GM12864 (cell line): Measurements from ENCODE around the gene PHC3.

Experiments
- DNase-seq: peaks from one replicate; pipeline ENCODE4 v3.0.0-alpha.2; 2011; ENCODE audit warnings: low read depth
- H3K4me3 ChIP-seq: 2 replicates; pipeline ENCODE4 v1.5.1; 2011; ENCODE audit warnings: mild to moderate bottlenecking, low read depth, low read length, control low read depth
- TF ChIP-seq, protein P1 (sequence below): IDR thresholded peaks from 2 replicates; pipeline ENCODE4 v1.5.1; 2011; ENCODE audit warnings: low read depth, mild to moderate bottlenecking, moderate library complexity, low read length, control low read depth, inconsistent platforms; ENCODE audit errors: missing control alignments

The PHC3 gene

DNA sequence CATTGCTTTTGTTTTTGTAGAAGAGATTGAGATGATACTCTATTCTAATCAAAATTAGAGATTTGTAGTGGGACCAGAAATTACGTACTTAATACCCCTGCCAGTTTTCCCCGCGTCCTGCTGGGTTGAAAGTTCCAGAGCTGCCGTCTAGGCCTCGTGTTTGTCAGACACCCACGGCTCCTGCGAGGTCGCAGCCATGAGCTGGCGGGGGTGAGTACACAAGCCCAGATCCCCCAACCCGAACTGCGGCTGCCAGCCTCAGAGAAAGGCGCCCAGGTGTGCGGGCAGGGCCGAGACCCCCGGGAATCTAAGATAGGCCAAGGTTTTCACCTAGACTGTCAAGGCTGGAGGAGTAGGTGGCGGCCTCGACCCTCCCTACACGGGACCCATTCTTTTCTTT lies 117.4 kb downstream of the PHC3 start:
- H3K4me3 ChIP-seq = no peak overlapping the region
- DNase-seq = no peak

DNA sequence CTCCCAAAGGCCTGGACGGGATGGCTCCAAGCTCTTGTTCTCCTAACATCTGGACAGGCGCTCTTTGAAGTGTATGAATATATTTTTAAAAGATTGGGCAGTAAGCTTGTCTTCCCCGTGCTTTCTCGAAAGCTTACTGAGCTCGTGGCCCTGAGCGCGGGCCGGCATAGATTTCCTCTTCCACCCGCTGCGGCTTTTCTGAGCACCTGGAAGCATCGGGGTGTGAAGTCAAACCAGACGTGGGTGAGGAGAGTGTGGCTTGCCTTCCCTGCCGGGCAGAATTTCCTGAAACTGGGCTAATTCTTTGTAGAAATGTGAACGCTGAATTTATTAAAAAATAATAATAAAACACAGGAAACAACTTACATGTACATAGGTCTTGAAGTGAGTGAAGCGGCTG lies 117.8 kb downstream of the PHC3 start:
- DNase-seq = no peak
- TF ChIP-seq, protein P1, sequence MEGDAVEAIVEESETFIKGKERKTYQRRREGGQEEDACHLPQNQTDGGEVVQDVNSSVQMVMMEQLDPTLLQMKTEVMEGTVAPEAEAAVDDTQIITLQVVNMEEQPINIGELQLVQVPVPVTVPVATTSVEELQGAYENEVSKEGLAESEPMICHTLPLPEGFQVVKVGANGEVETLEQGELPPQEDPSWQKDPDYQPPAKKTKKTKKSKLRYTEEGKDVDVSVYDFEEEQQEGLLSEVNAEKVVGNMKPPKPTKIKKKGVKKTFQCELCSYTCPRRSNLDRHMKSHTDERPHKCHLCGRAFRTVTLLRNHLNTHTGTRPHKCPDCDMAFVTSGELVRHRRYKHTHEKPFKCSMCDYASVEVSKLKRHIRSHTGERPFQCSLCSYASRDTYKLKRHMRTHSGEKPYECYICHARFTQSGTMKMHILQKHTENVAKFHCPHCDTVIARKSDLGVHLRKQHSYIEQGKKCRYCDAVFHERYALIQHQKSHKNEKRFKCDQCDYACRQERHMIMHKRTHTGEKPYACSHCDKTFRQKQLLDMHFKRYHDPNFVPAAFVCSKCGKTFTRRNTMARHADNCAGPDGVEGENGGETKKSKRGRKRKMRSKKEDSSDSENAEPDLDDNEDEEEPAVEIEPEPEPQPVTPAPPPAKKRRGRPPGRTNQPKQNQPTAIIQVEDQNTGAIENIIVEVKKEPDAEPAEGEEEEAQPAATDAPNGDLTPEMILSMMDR = no peak
- no peak overlapping the region for H3K4me3 ChIP-seq

More for the DNA sequence above, 117.4 kb downstream of the PHC3 start:
- TF ChIP-seq, protein P1 = no peak

DNA sequence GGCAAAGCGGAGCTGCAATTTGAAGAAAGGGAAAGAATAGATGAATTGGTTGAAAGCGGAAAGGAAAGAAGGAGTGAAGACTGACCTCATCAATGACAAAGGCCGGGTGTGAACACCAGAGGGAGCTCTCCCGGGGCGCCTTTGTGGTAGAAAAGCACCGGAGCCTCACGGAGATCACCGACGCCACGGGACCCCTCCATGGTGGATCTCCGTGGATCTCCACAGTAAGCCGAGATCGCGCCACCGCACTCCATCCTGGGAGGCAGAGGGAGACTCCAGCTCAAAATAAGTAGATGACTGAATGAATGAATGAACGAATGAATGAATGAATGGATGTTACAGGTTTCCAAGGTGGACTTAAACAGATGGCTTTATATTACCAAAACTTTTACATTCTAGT lies 118.8 kb downstream of the PHC3 start:
- TF ChIP-seq, protein P1 = peak; percentile 8
- H3K4me3 ChIP-seq = no peak overlapping the region
- DNase-seq = no peak

DNA sequence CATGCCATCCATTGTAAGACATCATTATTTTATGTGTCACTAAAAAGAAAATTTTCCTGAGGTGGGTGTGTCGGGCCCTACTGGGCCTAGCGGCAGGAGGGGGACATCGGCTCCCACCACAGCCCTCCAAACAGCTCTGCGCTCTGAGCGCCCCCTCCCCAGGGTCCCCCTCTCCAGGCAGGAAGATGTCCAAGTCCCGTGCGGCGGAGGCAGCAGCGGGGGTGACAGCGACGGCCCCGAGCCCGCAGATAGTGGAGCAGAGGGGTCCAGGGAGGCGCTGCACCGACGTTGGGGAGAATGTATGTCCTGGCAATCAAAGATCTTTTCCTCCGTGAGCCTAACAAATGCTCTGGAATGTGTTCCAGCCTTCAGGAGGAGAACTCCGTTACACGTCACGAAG lies 119.5 kb downstream of the PHC3 start:
- TF ChIP-seq, protein P1 = no peak
- H3K4me3 ChIP-seq = no peak overlapping the region
- no peak for DNase-seq

DNA sequence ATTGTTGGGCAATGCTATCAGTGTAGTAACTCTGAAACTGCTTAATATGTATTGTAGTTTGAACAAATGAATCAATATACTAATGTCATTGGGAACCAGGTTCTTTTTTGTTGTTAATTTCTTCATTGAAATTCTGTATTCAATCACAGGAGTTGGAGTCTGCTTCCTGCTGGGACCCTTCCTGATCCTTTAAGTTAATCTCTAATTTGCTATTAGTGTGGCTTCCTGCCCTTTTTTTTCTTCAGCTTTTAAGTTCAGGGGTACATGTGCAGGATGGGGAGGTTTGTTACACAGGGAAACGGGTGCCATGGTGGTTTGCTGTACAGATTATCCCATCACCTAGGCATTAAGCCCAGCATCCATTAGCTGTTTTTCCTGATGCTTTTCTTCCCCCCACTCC lies 122.1 kb downstream of the PHC3 start:
- TF ChIP-seq, protein P1 = no peak
- no peak for DNase-seq
- no peak overlapping the region for H3K4me3 ChIP-seq

DNA sequence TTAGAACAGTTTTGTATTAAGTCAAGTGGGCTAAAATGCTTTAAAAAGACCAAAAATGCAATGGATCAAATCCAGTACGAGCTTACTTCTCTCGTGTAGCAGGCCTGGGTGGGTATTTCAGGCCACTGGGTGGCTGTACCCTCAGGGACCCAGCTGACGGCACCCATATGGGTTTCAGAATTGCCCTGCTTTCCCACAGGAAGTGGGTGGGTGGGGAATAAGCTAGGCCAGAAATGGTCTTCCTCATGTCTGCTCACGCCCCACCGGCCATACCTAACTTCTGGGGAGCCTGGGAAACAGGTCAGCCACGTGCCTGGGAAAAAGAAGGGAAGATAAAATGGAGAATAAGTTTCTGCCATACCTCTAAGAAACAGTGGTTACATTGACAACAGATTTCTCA lies 123.4 kb downstream of the PHC3 start:
- TF ChIP-seq, protein P1 = no peak
- H3K4me3 ChIP-seq = peak overlapping the region; percentile 49; the same call in 1 of the 2 replicates
- DNase-seq = no peak

DNA sequence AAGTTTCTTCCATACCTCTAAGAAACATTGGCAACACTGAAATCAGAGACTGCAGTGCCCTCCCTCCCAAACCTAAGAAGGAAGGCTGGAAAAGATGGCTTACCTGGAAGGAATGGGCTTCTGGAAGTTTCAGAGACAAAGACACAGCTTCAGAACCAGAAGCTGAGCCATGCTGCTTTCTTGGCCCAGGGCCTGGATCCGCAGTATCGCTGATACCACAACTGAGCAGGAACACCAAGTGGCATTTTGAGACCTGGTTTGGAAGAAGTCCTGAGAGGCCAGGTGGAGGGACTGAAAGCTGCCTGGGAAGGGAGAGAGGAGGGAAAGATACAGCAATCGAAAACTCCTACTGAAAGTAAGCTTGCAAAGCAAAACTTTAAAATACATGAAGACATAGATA lies 124.0 kb downstream of the PHC3 start:
- DNase-seq = no peak
- peak overlapping the region; percentile 49 for H3K4me3 ChIP-seq
- TF ChIP-seq, protein P1 = no peak
